Raji (cell line): Measurements from ENCODE around the gene CLEC4G.

Source experiments
- POLR2A ChIP-seq: IDR thresholded peaks from 2 replicates; pipeline ENCODE4 v1.6.1; 2011; ENCODE audit warnings: low read depth, low read length, control low read depth; ENCODE audit not compliant: insufficient read depth

CLEC4G gene

DNA sequence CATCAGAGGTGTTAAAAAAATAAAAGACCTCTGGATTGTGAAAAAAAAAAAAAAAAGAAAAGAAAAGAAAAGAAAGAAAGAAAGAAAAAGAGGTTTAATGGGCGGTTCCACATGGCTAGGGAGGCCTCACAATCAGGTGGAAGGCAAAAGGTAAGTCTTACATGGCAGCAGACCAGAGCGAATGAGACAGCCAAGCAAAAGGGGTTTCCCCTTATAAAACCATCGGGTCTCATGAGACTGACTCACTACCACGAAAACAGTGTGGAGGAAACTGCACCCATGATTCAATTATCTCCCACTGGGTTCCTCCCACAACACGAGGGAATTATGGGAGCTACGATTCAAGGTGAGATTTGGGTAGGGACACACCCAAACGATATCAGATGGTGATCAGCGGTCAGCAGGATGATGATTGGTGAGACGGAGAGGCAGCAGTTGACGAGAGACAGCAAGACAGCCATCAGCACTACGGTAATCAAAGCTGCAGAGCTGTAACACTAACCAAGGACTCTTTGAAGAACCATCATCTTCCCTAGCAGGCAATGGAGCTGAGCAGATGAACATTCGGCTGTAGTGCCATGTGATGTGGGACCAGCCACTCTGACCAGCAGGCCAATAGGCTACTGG, 19.4 kb upstream of the CLEC4G start:
- no peak for TF ChIP-seq POLR2A

DNA sequence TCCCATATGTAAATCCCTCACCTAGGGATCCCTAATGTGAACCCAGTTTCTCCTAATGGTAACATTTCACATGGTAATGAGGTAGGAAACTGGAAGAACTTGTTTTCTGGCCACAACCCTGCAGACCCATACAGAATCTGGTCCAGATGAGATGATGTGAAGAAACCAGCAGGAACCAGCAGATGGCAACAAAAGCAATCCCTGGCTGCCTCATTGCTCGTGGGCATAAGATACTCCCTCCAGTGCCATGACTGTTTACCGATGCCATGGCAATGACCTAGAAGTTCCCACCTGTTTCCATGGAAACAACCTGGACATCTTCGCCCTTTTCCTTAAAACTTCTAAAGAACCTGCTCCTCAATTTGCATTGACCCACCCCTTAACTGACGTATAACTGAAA, 16.8 kb upstream of the CLEC4G start:
- no peak for TF ChIP-seq POLR2A

DNA sequence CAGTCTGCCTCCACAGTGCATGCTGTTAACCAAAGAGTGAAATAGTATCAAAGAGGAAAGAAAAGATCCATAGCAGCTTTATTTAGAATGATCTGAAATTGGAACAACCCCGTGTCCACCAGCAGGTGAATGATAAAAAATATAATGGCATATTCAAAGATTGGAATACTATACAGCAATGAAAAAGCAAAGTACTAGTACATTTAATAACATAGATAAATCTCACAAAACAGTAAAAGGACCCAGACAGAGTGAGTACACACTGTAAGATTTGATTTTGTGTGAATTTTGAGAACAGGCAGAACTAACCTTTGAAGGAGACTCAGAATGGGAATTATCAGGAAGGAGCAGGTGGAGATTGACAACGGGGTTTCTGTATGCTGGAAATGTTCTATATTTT, 16.3 kb upstream of the CLEC4G start:
- no peak for TF ChIP-seq POLR2A

DNA sequence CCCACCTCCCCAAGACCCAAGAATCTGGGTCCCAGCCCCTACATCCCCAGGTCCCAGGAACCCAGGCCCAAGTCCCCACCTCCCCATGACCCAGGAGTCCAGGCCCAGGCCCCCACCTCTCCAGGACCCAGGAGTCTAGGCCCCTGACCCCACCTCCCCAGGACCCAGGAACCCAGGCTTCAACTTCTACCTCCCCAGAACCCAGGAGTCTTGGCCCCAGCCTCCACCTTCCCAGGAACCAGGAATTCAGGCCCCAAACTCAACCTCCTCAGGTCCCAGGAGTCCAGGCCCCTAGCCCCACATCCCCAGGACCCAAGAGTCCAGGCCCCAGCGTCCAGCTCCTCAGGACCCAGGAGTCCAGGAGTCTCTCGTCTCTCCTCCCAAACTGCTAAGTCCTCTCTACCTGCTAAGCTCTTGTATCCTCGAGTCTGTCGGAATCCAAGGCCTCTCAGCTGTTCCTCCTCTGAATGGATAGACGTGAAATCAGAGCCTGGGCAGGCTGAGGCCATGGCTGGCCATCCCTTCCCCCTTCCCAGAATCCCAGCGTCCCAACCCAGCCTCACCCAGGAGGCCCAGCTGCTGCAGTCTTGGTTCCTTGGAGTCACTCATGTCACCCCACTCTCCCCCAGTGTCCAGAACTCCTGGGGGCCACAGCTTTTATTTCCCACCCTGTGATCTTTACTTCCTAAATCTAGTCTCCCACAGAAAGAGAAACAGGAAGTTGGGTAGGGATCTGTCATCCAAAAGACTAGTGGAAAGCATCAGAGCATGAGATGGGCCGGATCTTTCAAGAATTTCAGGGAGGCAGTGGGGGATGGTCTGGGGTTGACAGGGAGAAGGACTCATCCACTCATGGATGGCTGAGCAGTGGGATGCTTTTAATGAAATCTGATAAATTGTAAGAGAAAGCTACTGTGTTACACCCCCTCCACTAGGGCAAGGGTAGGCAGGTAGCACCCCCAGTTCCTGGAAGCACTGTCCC, 15.3 kb upstream of the CLEC4G start, which contains the start of gene CD209:
CD209 (minus strand) TSS at position 632 of the 982 bp plus-strand sequence; CDS start at position 609, 23 bp downstream.
- no peak for TF ChIP-seq POLR2A

DNA sequence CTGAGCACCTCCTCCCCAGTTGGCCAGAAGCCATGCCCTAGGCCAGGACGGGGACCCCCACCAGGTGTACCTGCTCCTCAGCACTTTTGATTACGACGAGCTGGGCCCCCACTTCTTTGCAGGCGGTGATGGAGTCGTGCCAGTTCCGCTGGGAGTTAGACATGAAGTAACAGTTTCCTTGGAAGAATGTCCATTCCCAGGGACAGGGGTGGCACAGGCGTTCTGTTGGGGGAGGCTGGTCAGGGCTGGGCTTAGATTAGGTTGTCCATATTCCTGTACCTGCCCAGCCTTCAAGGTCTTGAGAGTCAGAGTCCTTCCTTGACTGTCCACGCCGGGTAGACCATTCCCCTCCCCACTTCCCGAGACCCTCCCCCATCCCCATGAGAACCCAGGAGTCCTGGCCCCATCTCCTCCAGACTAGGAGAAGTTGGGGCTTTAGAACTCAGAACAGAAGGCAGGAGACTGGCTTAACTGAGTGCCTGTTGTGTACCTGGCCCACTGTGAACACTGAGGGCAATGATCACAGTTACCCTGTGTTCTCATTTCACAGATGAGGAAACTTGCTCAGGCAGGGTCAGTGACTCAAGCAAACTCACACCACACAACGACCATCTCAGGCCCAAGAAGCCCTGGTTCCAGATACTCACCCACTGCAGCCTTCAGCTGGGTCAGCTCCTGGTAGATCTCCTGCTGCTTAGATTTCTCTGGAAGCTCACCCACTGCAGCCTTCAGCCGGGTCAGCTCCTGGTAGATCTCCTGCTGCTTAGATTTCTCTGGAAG, 13.2 kb upstream of the CLEC4G start:
- no peak for TF ChIP-seq POLR2A

DNA sequence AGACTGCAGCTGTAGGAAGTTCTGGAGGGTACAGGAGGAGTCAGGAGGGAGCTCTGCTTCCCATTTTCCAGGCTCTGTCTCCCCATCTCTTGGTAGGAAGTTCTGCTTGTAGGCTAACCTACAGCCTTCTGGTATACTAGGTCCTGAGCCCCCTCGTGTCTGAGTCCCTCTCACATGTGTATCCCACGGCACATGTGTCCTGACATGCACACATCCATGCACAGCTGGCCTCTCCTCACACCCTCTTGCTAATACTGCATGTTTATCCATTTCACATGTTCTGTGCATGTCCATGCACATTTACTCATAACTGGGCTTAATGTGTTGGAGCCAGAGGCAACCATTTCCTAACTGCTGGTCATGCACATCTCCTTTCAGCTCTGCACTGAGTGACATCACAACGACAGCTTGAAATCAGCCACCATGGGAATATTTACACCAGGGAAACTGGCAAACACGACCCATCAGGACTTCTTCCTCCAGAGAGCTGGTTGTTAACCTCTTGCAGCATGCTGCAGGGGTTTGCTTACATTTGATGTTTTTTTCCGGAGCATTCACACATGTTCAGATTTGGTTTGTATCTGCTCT, 12.4 kb upstream of the CLEC4G start:
- TF ChIP-seq POLR2A = no peak

DNA sequence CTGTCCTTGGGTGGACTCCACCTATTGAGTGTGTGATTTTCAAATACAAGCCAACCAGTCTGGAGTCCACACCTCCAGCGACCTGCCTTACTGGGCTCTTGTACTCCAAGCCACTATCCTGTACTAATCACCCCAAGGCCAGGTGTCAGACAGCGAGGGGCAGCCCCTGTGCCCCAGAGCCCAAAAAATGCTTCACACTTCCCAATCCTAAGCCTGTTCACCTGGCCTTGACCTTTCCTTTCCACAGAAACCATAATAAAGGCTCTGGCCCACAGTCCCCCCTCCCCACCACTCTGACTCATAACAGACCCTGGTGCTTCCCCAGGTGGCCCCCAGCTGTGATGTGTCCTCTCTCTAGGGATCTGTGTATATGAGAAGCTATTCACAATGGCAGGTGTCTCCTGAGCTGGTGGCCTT, 11.5 kb upstream of the CLEC4G start:
- no peak for TF ChIP-seq POLR2A

DNA sequence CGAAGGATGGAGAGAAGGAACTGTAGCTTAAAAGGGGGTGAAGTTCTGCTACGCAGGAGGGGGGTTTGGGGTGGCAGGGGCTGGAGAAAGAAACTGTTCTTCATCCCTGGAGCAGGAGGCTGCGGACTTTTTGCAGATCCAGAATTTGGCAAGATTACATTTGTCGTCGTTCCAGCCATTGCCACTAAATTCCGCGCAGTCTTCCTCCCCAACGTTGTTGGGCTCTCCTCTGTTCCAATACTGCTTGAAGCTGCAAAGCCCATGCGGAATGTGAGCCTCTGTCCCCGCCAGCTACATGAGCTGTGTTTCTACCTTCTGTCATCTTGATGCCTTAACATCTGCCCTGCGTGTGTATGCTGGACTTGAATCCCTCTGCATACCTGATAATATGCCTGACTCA, 11.1 kb upstream of the CLEC4G start:
- TF ChIP-seq POLR2A = no peak

DNA sequence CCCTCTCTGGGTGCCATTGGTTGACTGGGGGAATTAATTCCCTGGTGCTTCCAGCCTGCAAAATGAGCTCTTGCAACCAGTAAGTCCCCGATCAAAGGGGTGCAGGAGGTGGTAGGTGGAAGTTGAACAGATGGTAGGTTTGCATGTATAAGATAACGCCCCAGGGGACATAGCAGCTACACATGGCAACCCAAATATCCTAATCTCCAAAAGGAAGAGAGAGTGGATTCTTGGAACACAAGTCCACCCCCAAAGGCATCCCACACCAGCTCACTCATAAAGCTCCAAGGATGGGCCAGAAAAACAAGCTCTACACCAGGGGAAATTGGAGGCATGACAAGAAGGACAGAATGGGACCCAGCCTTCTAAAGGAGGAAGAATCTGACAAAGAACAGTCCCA, 10.7 kb upstream of the CLEC4G start:
- no peak for TF ChIP-seq POLR2A

DNA sequence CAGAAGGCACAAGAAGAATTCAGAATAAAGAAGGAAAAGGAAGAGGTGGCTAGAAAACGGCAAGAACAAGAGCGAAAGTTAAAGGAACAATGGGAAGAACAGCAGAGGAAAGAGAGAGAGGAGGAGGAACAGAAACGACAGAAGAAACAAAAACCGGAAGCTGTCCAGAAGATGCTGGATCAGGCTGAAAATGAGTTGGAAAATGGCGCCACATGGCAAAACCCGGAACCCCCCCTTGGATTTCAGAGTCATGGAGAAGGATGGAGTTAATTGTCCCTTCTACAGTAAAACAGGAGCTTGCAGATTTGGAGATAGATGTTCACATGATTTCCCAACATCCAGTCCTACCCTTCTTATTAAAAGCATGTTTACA, 8.8 kb upstream of the CLEC4G start:
- TF ChIP-seq POLR2A = no peak

DNA sequence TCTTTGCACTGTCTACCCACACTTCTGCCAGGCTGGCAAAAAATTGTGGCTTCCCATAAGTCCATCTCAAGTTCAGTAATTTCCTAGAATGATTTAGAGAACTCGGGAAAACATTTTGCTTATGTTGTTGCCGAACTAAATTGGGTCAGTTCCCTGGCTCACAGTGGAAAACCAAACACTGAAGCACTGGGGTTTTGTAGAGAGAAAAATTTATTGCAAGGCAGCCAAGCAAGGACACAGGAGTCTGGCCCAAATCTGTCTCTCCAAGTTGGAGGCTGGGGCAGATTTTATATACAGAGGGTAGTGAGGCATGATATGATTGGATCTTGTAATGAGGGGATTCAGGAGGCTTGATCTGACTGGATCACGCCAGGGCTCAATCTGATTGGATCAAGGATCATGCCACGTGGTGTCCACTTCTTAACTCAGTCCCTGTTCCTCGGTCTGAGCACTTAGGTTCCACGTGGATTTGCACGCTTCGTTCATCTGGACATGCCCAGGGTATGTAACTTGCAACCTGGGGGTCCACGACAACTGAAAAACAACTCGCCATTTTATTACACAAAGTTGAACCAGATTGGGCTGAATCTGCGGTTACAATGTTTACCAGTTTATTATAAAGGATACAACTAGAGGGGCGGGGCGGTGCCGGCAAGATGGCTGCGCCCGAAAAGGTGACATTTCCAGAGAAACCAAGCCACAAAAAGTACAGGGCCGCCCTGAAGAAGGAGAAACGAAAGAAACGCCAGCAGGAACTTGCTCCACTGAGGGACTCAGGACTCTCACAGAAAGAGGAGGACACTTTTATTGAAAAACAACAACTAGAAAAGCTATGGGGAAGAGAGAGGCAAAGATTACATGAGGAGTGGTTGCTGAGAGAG, 8.1 kb upstream of the CLEC4G start:
- no peak for TF ChIP-seq POLR2A

DNA sequence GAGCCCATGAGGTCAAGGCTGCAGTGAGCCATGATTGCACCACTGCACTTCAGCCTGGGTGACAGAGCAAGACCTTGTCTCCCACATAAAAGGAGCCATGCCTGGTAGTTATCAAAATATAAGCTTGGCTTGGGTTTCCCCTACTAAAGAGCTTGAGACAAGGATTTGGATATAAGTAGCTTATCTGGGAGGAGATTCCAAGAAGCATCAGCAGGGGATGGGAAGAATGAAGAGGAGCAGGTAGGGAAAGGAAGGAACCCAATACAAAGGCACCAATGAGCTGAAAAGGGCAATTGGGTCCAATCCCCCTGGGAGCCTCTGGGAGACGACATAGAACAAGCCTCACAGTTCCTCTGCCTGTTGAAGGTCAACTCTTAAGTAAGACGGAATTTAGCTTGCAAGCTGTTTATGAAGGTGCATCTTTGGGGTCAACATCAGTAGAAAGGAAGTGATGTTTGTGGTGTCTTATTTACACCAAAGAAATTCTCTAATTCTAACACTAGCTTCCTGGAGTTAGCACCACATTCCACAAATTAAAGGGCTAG, 7.4 kb upstream of the CLEC4G start:
- no peak for TF ChIP-seq POLR2A

DNA sequence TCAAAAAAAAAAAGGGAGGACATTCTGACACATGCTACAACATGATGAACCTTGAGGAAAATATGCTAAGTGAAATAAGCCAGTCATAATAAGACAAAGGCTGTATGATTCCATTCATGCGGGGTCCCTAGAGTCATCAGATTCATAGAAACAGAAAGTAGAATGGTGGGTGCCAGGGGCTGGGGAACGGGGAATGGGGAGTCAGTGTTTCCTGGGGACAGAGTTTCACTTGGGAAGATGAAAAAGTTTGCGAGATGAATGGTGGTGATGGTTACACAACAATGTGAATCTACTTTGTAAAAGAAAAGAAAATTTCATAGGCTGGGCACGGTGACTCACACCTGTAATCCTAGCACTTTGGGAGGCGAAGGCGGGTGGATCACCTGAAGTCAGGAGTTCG, 6.1 kb upstream of the CLEC4G start:
- TF ChIP-seq POLR2A = no peak

DNA sequence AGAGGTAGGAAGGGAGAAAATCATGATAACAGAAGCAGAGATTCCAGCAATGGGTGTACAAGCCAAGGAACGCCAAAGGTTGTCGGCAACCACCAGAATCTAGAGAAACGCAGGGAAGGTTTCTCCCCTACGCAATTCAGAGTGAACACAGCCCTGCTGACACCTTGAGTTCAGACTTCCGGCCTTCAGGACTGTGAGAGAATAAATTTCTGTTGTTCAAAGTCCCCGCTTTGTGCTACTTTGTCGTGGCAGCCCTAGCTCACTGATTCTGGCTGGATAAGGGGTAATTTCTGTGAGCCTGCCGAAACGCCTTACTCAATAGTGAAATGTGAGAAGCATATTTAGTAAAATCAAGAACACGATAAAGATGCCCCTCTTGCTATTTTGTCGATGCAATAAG, 5.3 kb upstream of the CLEC4G start:
- TF ChIP-seq POLR2A = no peak
